HL-60 (cell line): ENCODE measurements around the gene AFF2.

ENCODE experiments used
- DNase-seq, 2 experiments: peaks; one replicate each; pipeline ENCODE4 v3.0.0-alpha.2; 2010 to 2020; ENCODE audit warnings: low read depth in 1 of 2, low spot score in 1 of 2
- H3K27ac ChIP-seq: fragments of 250-450 bp; sonication (Bioruptor Pico); replicated peaks from 2 replicates; pipeline ENCODE4 v1.5.1; 2020; ENCODE audit warnings: mild to moderate bottlenecking, moderate library complexity
- H3K27me3 ChIP-seq: fragments of 250-450 bp; sonication (Bioruptor Pico); 2 replicates; pipeline ENCODE4 v1.5.1; 2021; ENCODE audit warnings: mild to moderate bottlenecking, moderate library complexity; ENCODE audit not compliant: insufficient read depth, poor library complexity, severe bottlenecking
- H3K4me3 ChIP-seq: replicated peaks from 2 replicates; pipeline ENCODE4 v1.5.1; 2011; ENCODE audit warnings: mild to moderate bottlenecking, control low read depth, low read length; ENCODE audit not compliant: insufficient read depth
- GABPA ChIP-seq: IDR thresholded peaks from 2 replicates; pipeline ENCODE4 v1.6.1; 2012; ENCODE audit warnings: low read depth
- POLR2AphosphoS5 ChIP-seq: IDR thresholded peaks from 2 replicates; pipeline ENCODE4 v1.6.1; 2012; ENCODE audit warnings: low read depth
- SPI1 ChIP-seq: IDR thresholded peaks from 2 replicates; pipeline ENCODE4 v1.6.1; 2012; ENCODE audit warnings: low read depth, mild to moderate bottlenecking, borderline replicate concordance
- TF ChIP-seq, protein P1 (sequence below): IDR thresholded peaks from 2 replicates; pipeline ENCODE4 v1.6.1; 2012; ENCODE audit warnings: low read depth; ENCODE audit not compliant: insufficient replicate concordance
- TF ChIP-seq, protein P2 (sequence below): IDR thresholded peaks from one replicate; pipeline ENCODE4 v1.5.1; 2011; ENCODE audit warnings: low read length, control low read depth, inconsistent platforms; ENCODE audit not compliant: insufficient read depth

Gene AFF2

DNA sequence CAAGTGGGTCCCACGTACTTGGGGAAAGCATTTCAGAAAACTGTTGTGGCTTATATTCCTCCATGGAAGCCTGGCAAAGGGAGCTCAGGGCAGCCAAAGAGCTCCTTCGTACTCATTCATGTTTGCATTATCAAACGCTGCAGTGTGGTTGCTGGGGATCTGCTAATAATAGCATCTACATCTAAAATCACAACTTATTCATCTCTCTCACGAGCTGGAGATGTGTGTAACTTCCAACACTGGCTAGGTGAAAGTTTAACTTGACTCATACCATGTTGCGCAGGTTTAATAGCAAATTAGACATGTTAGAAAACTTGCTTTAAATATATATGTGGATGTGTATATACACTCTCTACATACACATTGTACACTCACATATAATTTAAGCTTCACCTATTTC lies 415.1 kb downstream of the AFF2 start:
- DNase-seq = no peak
- H3K27me3 ChIP-seq = no peaks in the 10 kb centered on the region
- no peak overlapping the region for H3K27ac ChIP-seq
- no peak overlapping the region for H3K4me3 ChIP-seq
- TF ChIP-seq GABPA (no peak), SPI1 (no peak), POLR2AphosphoS5 (no peak)
- TF ChIP-seq, protein P1, sequence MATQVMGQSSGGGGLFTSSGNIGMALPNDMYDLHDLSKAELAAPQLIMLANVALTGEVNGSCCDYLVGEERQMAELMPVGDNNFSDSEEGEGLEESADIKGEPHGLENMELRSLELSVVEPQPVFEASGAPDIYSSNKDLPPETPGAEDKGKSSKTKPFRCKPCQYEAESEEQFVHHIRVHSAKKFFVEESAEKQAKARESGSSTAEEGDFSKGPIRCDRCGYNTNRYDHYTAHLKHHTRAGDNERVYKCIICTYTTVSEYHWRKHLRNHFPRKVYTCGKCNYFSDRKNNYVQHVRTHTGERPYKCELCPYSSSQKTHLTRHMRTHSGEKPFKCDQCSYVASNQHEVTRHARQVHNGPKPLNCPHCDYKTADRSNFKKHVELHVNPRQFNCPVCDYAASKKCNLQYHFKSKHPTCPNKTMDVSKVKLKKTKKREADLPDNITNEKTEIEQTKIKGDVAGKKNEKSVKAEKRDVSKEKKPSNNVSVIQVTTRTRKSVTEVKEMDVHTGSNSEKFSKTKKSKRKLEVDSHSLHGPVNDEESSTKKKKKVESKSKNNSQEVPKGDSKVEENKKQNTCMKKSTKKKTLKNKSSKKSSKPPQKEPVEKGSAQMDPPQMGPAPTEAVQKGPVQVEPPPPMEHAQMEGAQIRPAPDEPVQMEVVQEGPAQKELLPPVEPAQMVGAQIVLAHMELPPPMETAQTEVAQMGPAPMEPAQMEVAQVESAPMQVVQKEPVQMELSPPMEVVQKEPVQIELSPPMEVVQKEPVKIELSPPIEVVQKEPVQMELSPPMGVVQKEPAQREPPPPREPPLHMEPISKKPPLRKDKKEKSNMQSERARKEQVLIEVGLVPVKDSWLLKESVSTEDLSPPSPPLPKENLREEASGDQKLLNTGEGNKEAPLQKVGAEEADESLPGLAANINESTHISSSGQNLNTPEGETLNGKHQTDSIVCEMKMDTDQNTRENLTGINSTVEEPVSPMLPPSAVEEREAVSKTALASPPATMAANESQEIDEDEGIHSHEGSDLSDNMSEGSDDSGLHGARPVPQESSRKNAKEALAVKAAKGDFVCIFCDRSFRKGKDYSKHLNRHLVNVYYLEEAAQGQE = no peak
- TF ChIP-seq, protein P2, sequence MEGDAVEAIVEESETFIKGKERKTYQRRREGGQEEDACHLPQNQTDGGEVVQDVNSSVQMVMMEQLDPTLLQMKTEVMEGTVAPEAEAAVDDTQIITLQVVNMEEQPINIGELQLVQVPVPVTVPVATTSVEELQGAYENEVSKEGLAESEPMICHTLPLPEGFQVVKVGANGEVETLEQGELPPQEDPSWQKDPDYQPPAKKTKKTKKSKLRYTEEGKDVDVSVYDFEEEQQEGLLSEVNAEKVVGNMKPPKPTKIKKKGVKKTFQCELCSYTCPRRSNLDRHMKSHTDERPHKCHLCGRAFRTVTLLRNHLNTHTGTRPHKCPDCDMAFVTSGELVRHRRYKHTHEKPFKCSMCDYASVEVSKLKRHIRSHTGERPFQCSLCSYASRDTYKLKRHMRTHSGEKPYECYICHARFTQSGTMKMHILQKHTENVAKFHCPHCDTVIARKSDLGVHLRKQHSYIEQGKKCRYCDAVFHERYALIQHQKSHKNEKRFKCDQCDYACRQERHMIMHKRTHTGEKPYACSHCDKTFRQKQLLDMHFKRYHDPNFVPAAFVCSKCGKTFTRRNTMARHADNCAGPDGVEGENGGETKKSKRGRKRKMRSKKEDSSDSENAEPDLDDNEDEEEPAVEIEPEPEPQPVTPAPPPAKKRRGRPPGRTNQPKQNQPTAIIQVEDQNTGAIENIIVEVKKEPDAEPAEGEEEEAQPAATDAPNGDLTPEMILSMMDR = no peak

DNA sequence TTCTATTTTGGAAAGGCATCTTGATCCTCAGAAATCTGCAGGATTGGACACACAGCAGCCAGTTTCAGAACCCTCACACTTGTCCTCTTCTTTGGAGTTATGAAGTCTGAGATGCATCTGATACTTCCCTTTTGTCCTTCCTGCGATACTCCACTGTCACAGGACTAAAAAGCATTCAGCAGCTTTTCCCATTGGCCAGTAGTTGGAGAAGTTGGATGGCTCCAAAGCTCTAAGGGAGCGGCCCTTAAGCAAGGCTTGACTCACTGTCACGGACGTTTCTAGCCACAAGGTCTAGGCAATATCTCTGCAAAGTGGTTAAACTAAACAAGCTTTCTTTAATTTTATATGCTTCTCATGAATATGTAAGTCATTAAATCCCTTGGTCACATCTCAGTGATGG lies 417.0 kb downstream of the AFF2 start:
- Histone ChIP-seq H3K27me3 (no peaks in the 10 kb centered on the region), H3K4me3 (no peak overlapping the region), H3K27ac (no peak overlapping the region)
- TF ChIP-seq, protein P1 = no peak
- TF ChIP-seq POLR2AphosphoS5 (no peak), GABPA (no peak), SPI1 (no peak)
- DNase-seq = no peak

DNA sequence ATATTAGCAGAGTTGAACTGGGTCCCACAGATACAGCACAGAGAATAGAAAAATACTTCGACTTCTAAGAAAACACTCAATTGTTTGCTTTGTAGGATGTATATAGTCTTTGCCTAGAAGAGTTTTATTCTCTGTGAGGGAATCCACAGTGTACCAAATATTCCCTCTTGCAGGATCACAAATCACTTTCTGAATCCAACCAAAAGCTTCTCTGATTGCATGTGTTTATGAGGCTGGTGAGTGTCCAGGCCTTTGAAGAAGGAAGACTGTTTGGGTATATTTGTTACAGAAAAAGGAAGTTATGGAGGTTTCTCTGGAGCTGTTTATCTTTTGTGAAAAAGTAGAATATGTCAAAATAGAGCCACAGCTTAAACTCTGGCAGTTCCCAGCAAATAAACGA lies 423.2 kb downstream of the AFF2 start:
- Histone ChIP-seq H3K4me3 (no peak overlapping the region), H3K27me3 (no peaks in the 10 kb centered on the region), H3K27ac (no peak overlapping the region)
- TF ChIP-seq POLR2AphosphoS5 = no peak
- TF ChIP-seq, protein P2 = no peak
- TF ChIP-seq GABPA = no peak
- TF ChIP-seq SPI1 = no peak
- TF ChIP-seq, protein P1 = no peak
- no peak for DNase-seq

DNA sequence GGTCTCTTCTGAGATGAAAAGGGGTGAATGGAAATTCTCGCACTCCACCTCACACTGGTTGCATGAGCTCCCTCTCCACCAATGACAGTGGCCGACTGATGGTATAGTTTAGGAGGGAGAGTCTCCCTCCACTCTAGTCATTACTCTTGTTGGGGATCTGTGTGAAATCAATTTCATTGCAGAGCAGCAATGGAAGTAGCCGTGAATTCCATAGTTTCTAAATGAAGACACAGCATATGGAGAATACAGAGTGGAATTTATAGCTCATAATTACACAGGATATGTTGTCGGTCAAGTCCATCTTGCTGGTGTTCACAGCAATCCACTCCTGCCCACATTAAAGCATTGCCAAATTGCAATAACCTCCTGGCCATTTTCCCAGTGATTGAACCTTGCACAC lies 426.0 kb downstream of the AFF2 start:
- no peak for DNase-seq
- TF ChIP-seq, protein P1 = no peak
- no peak for TF ChIP-seq POLR2AphosphoS5
- no peak for TF ChIP-seq SPI1
- TF ChIP-seq, protein P2 = no peak
- TF ChIP-seq GABPA = no peak
- Histone ChIP-seq H3K27me3 (no peaks in the 10 kb centered on the region), H3K4me3 (no peak overlapping the region), H3K27ac (no peak overlapping the region)
